ENCODE results near the gene NBAS.
"Not testable (repeated sequence)": the region's sequence is repeated elsewhere in the genome, so short reads cannot be mapped to it uniquely, and the experiment has no call there.

NBAS gene

DNA sequence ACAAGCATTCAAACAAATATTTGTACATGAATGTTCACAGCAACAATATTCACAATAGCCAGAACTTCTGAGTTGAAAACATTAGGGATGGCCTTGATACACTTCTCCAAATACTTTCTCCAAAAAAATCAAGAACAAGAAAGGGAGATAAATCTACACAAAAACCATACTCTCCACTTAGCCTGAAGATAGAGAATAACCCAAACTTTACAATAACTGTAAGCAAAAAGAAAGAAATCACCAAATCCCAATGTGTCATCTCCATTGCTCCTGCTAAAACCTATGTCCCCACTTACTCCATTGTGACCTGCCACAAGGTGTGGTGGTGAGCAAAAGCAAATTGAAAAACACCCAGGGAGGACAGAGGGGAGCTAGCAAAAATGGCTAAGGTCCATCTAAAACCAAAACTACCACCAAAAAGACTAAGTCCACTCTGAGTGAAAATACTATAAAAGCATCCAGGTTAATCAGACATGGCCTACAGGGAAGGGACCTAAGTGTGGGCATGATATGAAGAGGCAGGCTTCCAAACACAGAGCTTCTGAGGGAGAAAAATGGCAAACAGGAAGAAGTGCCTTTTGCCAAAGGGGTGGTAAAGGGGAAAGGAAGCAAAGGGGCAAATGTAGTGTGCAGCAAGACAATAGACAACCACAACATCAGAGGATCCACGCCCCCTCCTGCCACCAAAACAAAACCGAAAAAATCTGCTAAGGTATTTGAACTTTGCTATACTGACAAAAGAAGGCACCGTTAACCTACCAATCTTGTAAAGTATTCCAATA is 56.1 kb downstream of the NBAS start:
- TF ChIP-seq, protein P1, sequence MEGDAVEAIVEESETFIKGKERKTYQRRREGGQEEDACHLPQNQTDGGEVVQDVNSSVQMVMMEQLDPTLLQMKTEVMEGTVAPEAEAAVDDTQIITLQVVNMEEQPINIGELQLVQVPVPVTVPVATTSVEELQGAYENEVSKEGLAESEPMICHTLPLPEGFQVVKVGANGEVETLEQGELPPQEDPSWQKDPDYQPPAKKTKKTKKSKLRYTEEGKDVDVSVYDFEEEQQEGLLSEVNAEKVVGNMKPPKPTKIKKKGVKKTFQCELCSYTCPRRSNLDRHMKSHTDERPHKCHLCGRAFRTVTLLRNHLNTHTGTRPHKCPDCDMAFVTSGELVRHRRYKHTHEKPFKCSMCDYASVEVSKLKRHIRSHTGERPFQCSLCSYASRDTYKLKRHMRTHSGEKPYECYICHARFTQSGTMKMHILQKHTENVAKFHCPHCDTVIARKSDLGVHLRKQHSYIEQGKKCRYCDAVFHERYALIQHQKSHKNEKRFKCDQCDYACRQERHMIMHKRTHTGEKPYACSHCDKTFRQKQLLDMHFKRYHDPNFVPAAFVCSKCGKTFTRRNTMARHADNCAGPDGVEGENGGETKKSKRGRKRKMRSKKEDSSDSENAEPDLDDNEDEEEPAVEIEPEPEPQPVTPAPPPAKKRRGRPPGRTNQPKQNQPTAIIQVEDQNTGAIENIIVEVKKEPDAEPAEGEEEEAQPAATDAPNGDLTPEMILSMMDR (IDR thresholded peaks at IDR 0.05; ENCODE audit: control insufficient read depth, insufficient read depth, low read depth, low read length, missing control alignments): no peak
- no peak for DNase-seq (ENCODE audit: low read depth)
- H3K4me3 ChIP-seq (ENCODE audit: control insufficient read depth, low read depth, low read length): no peak overlapping the region

DNA sequence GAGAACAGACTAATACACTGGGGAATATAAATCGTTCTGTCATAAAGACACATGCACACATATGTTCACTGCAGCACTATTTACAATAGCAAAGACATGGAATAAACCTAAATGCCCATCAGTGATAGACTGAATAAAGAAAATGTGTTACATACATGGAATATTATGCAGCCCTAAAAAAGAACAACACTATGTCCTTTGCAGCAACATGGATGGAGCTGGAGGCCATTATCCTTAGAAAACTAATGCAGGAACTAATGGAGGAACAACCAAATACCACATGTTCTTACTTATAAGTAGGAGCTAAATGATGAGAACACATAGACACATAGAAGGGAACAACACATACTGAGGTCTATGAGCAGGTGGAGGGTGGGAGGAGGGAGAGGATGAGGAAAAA is 61.9 kb downstream of the NBAS start:
- not testable (repeated sequence) for H3K4me3 ChIP-seq (ENCODE audit: control insufficient read depth, low read depth, low read length); DNase-seq (ENCODE audit: low read depth)

DNA sequence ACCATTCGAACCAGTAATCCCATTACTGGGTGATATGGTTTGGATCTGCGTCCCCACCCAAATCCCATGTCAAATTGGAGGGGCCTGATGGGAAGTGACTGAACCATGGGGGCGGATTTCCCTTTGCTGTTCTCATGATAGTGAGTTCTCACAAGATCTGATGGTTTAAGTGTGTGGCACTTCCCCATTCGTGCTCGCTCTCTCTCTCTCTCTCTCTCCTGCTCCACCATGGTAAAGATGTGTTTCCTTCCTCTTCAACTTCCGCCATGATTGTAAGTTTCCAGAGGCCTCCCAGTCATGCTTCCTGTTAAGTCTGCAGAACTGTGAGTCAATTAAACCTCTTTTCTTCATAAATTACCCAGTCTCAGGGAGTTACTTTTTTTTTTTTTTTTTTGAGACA is 62.6 kb downstream of the NBAS start:
- H3K4me3 ChIP-seq (ENCODE audit: control insufficient read depth, low read depth, low read length): no peak overlapping the region
- TF ChIP-seq, protein P1 (IDR thresholded peaks at IDR 0.05; ENCODE audit: control insufficient read depth, insufficient read depth, low read depth, low read length, missing control alignments): no peak
- no peak for DNase-seq (ENCODE audit: low read depth)

DNA sequence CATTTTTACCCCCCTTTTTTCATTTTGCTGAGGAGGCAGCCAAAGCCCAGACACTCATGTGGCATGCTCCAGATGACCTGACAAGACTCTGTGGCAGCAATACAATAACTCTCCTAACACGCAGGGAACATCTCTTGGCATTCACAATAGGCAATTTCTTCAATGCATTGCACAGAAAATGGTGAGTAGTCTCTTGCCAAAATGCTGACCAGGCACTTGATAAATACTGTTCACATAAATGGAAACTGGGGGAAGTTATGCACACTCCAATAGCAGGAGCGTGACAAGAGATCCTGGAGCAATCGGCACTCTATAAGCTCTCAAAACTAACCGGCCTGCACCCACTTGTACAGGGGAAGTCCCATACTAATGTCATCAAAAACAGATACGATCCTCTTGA is 66.3 kb downstream of the NBAS start:
- TF ChIP-seq, protein P1 (IDR thresholded peaks at IDR 0.05; ENCODE audit: control insufficient read depth, insufficient read depth, low read depth, low read length, missing control alignments): no peak
- H3K4me3 ChIP-seq (ENCODE audit: control insufficient read depth, low read depth, low read length): no peak overlapping the region
- DNase-seq (ENCODE audit: low read depth): no peak

- H3K4me3 ChIP-seq (ENCODE audit: control insufficient read depth, low read depth, low read length): no peak overlapping the region
Measured at GRCh38 chr2:15492773-15493325, 68.3 kb downstream of the NBAS start.

DNA sequence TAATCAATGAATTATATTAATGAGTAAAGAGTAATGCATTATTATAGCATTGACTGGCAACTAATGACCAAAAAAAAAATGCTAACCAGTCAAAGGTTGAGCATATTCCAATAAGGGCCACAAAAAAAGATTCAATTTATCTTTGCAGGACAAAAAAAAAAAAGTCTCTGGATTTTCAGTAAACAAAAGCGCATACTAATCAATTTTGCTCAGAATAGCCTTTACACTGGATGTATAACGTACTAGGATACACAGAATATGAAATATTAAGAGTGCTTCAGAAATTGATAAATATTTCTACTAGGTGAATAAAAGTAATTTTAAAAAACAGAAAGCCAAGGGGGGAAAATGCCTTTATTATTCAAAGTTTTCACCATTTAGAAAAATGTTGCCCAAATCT is 74.4 kb downstream of the NBAS start:
- no peak for DNase-seq (ENCODE audit: low read depth)
- TF ChIP-seq, protein P1 (IDR thresholded peaks at IDR 0.05; ENCODE audit: control insufficient read depth, insufficient read depth, low read depth, low read length, missing control alignments): no peak
- H3K4me3 ChIP-seq (ENCODE audit: control insufficient read depth, low read depth, low read length): no peak overlapping the region

More at GRCh38 chr2:15492773-15493325, 68.3 kb downstream of the NBAS start:
- DNase-seq (ENCODE audit: low read depth): no peak
- TF ChIP-seq, protein P1 (IDR thresholded peaks at IDR 0.05; ENCODE audit: control insufficient read depth, insufficient read depth, low read depth, low read length, missing control alignments): no peak

DNA sequence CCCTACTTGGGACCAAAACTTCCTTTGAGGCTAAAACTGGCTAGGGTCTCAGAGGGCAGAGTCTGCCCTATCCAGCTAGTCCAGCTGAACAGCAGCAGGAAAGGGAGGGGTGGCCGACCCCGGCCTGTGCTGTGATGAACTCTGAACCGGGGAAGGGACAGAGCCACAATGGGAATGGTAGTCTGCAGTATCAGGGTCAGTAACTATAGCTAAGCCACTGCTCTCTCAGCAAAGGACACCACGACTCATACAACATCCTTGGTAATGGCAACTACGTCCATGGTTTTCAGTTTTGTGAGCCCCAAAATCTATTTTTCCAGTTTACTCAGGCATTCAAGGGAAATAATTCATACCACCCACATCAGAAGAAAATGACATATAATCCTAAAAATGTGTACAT is 75.2 kb downstream of the NBAS start:
- no peak overlapping the region for H3K4me3 ChIP-seq (ENCODE audit: control insufficient read depth, low read depth, low read length)
- TF ChIP-seq, protein P1 (IDR thresholded peaks at IDR 0.05; ENCODE audit: control insufficient read depth, insufficient read depth, low read depth, low read length, missing control alignments): no peak
- no peak for DNase-seq (ENCODE audit: low read depth)

All from AG09309 (cell line).